HG03378 (cell line): Measurements from ENCODE around the gene SOCS2.

Experiments used
- ATAC-seq: cut with Tn5 transposase; IDR thresholded peaks from one replicate; pipeline ENCODE4 v1.9.1; 2021; ENCODE audit warnings: mild to moderate bottlenecking, moderate library complexity; ENCODE audit not compliant: unreplicated experiment

Gene SOCS2

GRCh38 chr12:93567174-93567573 is 5.3 kb upstream of the SOCS2 start:
- no peak for ATAC-seq

DNA sequence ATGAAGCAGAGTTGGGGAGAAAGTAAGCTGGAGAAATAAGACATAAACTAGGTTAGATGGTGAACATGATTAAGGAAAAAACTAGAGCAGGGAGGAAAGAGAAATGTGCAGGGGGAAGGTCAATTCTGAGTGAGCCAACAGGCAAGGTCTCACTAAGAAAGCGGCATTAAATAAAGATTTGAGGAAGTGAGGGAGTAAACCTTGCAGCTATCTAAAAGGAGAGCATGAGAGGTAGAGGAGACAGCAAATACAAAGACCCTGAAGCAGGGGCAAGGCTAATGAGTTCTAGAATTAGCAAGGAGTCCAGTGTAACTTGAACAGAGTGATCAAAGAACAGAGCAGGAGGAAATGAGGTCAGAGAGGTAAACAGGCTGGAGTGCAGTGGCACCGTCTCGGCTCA is 4.4 kb upstream of the SOCS2 start:
- no peak for ATAC-seq

GRCh38 chr12:93569301-93569655 is 3.2 kb upstream of the SOCS2 start:
- no peak for ATAC-seq

DNA sequence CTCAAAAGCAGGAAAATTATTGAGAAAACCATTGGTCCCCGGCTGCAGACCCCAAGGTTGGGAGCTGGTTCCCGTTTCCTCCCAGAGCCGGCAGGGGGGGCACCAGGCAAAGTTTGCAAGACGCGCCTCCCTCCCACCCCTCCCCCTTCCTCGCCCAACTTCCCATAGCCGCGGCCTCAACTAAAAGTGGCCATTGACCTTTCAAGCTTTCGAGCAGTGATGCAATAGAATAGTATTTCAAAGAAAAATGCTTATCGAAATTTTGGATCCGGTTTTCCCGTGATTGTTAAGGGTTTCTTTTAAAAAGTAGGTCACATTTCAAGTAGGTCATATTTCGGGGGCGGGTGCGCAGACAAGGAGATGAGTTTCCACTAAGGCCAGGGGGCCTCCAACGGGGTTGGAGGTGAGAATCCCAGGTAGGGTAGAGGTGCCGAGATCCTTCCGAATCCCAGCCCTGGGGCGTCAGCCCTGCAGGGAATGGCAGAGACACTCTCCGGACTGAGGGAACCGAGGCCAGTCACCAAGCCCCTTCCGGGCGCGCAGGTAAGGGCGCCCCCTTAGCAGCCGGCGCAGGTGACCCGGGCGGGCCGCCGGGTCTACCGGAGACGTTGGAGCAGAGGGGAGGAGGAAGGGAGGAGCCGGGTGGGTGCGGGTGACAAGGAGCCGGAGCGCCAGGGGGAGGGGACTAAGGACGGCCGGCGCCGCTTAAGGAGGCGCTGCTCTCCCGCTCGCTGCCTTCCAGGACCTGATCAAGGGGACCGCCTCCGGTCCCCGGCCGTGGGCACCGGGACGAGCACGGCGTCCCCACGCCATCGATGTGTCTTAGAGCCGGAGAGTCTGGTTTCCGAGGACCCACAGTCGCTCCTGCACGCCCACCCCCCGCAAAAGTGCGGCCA is 2.6 kb upstream of the SOCS2 start:
- ATAC-seq: peak; percentile 28

GRCh38 chr12:93570552-93571364 is 1.7 kb upstream of the SOCS2 start:
- ATAC-seq: peak; percentile 54

- peak; percentile 7 for ATAC-seq
Observed at GRCh38 chr12:93571365-93571924, 1.0 kb upstream of the SOCS2 start.

DNA sequence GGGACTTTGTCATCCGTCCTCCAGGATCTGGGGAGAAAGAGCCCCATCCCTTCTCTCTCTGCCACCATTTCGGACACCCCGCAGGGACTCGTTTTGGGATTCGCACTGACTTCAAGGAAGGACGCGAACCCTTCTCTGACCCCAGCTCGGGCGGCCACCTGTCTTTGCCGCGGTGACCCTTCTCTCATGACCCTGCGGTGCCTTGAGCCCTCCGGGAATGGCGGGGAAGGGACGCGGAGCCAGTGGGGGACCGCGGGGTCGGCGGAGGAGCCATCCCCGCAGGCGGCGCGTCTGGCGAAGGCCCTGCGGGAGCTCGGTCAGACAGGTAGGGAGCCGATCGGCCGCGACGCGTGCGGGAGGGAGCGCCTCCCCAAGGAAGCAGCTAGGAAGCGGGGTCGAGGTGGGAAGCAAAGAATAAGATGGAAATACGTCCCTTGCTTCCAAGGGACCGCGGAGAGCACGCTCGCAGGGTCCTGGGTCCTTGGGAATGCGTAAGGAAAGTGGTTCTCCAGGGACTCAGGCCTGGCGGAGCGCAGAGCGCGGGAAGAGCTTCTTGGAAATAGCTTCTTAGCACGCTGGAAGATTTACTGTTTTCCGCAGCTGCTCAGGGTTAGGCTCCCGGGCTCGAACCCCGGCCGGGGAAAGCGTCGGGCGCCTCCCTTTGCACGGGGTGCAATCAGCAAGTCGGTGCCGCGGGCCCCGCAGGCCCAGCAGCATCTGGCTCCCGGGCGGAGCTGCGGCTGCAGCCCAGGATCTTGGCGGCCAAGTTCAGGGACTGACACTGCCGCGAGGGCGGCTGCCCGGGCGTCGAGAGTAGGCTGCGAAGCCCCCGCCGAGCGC is 457 bp downstream of the SOCS2 start:
- no peak for ATAC-seq

DNA sequence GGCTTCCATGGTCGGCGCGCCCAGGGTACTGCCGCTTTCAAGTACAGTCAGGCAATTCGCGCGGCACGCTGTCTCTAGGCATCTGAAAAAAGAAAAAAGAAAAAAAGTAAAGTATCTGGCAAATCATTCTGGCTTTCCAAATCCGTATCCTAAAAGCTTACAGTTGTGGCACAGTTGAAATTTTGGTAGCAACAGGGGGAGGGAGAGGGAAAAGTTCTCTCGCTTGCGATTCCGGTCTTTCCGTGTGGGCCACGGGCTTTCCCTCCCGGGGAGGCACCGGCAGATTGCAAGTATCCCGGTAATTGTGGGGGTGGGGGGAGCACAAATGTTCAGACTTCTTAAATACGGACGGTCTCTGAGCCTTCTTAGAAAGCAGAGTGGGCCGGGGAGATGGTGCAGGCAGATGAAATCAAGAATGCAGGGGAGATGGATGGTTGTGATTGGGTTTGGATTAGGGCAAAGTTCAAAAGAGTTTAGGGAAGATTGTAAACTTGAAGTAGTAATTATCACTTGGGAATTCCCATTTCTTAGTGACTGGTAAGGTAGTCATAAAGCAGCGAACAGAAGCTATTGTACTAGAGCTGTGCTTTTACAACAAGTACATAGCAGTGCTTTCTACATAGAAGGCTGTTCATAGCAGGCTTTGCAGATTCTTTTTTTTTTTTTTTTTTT is 1.2 kb downstream of the SOCS2 start:
- no peak for ATAC-seq

DNA sequence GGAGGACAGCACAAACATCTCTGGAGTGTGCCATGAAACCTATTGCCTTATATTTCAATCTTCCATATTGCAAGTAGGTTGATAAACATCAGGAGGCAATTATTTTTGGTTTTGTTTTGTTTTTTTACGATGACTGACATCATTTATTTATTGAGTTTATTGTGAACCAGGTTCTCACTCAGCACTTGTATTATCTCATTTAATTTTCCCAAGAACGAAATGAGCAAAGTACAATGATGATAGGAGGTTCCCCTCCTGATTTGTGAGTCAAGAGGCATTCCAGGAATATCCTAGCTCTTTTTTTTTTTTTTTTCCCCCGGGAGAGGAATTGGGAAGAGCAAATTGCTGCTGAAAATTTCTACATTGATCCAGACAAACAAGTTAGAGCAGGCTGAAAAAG is 4.7 kb downstream of the SOCS2 start:
- no peak for ATAC-seq

- ATAC-seq: no peak
Observed at GRCh38 chr12:93578221-93578620, 5.7 kb downstream of the SOCS2 start.

DNA sequence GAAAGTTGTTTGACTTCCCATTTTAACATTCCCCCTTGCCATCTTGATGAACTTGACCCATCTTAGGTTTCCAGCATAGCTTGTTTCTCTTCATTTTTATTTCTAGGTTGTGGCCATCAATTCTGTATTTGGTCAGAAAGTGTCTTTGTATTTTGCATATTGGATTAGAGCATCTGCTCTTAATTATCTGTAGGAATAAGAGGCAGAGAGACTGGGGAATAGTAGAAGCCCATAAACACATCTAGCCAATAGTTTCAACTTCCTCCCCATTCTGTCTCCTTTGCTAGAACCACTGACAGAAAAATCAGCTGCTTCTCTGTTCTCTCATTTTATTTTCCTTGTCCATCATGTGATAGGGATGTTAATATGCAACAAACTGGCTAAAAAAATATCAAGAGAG is 8.2 kb downstream of the SOCS2 start:
- no peak for ATAC-seq

DNA sequence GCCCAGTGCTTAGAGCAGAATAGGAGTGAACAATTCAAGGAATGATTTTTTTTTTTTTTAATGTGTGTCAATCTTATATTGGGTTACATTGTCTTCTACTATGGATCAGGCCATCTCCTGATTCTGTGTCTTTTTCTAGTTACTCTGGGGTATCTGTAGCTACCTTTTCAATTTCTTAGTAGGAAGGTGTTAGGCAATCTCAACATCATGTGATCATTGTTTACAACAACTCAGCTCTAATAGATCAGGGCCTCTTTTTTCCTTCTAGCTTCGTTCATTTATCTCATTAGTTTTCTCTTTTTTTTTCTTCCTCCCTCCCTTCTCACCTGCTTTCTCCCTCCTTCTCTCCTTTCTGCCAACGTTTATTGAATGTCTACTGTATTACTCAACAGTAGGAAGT is 8.9 kb downstream of the SOCS2 start:
- ATAC-seq: no peak

GRCh38 chr12:93582351-93582750 is 9.9 kb downstream of the SOCS2 start:
- ATAC-seq: no peak

GRCh38 chr12:93583627-93584392 is 11.3 kb downstream of the SOCS2 start:
- ATAC-seq: no peak

- ATAC-seq: no peak
Observed at GRCh38 chr12:93585247-93585646, 12.8 kb downstream of the SOCS2 start.

- no peak for ATAC-seq
Observed at GRCh38 chr12:93587611-93588010, 15.1 kb downstream of the SOCS2 start.

DNA sequence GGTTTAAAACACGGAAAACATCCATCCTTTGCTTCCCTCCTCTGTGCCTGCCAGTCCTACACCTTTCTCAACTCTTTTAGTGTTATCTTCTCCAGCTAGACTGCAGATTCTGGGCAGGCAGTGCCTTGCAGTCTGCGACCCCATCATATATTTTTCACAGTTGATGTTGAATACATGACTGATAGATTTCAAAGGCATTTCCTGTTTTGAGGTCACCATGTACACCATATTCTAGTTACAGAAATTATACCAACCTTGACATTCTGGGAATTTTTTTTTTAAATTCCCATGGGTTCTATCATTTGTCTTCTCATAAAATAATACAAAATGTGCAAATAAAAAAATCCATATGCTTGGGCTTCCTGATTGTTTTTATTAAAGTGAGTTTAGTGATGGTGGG is 16.6 kb downstream of the SOCS2 start:
- ATAC-seq: no peak

DNA sequence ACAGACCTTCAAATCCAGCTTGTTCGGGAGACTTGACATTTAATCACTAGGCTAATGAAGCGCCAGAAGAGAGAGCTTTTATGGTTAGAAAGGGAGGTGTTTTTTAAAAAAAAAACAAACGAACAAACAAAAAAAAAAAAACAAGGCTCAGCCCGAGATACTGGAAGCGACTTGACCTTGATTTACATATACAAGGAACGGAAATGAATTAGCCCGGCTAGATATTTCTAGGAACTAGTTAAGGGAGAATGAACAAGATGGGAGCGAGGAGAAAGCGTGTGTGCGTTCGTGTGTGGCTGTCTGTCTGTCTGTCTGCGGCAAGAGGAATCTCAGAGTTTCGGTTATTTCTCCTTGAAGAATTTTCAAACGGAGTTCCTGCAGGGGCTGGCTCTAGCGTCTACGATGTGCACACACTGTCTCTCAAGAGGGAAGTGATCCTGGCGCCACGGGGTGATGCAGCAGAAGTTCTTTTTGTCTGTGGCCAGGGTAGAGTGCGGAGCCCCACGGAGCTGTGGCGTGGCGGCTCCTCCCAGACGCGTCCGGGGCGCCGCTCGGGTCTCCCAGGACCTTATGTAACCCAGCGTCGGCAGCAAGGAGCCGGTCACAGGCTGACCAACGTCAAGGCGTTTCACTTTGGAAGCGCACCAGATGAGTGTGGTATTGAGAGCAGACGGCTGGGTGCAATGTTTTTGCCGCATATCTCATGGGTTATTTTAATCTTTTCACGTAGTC is 18.8 kb downstream of the SOCS2 start:
- peak; percentile 67 for ATAC-seq
